ENCODE data around the gene TBC1D16. TPM values are rescaled to one million over a fixed set of nuclear protein-coding genes. Genes with fewer than 3 reads are reported as not detected.

TBC1D16 gene
- total RNA-seq, 1 experiment from 2014 or later, result 85.8 TPM

- no peaks in the 10 kb centered on the region for H3K27me3 ChIP-seq (ENCODE audit: insufficient read depth, low read length)
- no peak overlapping the region for H3K27ac ChIP-seq (ENCODE audit: insufficient read length, low read depth, low read length)
- no peak overlapping the region for H3K23ac ChIP-seq (ENCODE audit: insufficient read length, low read depth, low read length)
- H3K56ac ChIP-seq (ENCODE audit: insufficient read length, low read depth, low read length), result no peak overlapping the region
- no peak overlapping the region for H2BK12ac ChIP-seq (ENCODE audit: insufficient read length, low read depth, low read length)
- H3K79me1 ChIP-seq (ENCODE audit: insufficient read depth, low read depth, low read length, poor library complexity, severe bottlenecking), result no peaks in the 10 kb centered on the region
- H3K9ac ChIP-seq (ENCODE audit: extremely low read depth, insufficient read length, low read length), result no peak overlapping the region
- H4K20me1 ChIP-seq (ENCODE audit: control insufficient read depth, insufficient read depth, insufficient read length), result no peaks in the 10 kb centered on the region
- no peak overlapping the region for H4K91ac ChIP-seq (ENCODE audit: insufficient read length, low read depth, low read length)
- no peak overlapping the region for H2BK120ac ChIP-seq (ENCODE audit: low read depth, low read length, poor library complexity, severe bottlenecking)
- H4K8ac ChIP-seq (replicated peaks; ENCODE audit: insufficient read length, low read depth, low read length), result no peak overlapping the region
- H3K9me3 Mint-ChIP-seq, result no peaks in the 10 kb centered on the region
- no peak overlapping the region for H4K5ac ChIP-seq (ENCODE audit: insufficient read length, low read depth, low read length)
- no peak overlapping the region for H2BK5ac ChIP-seq (ENCODE audit: insufficient read length, low read length)
- H3K14ac ChIP-seq (ENCODE audit: insufficient read depth, low read length), result no peak overlapping the region
- H2BK15ac ChIP-seq (ENCODE audit: low read depth, low read length), result no peak overlapping the region
- H2AK5ac ChIP-seq (ENCODE audit: insufficient read length, low read length), result no peak overlapping the region
- no peak overlapping the region for H3K4me2 ChIP-seq (ENCODE audit: insufficient read depth, insufficient read length, low read length)
- peaks cover 28 to 37% of the 10 kb centered on the region in 2 experiments for H3K4me1 Mint-ChIP-seq
- no peak overlapping the region for H3K4ac ChIP-seq (ENCODE audit: low read depth, low read length)
- no peaks in the 10 kb centered on the region for H3K9me3 ChIP-seq (ENCODE audit: control insufficient read depth, low read depth, low read length)
- no peak overlapping the region for H3K18ac ChIP-seq (ENCODE audit: insufficient read length, low read depth, low read length)
- no peaks in the 10 kb centered on the region for H3K79me2 ChIP-seq (ENCODE audit: insufficient read depth, low read length)
- no peak overlapping the region; a peak in 1 of 5 replicates for H3K4me3 Mint-ChIP-seq
- H3K36me3 Mint-ChIP-seq (ENCODE audit: insufficient read depth in 1 of 3, low read depth in 3 of 3), result peaks cover 5 to 13% (median 10%) of the 10 kb centered on the region in 3 experiments; a peak in 6 of 7 replicates
- no peaks in the 10 kb centered on the region for H3K23me2 ChIP-seq (ENCODE audit: insufficient read length, low read depth, low read length, poor library complexity, severe bottlenecking)
- no peak overlapping the region for H2AFZ ChIP-seq (ENCODE audit: low read length)
- H3T11ph ChIP-seq (ENCODE audit: low read length), result no peak overlapping the region
- no CpG with 5 or more reads among the region's 7 CpGs for WGBS (ENCODE audit: extremely low coverage, insufficient read length, low lambda C conversion rate)
- DNase-seq, result no peak
- H2BK20ac ChIP-seq (ENCODE audit: low read depth, low read length, poor library complexity, severe bottlenecking), result no peak overlapping the region
- H3K27me3 Mint-ChIP-seq (ENCODE audit: low read depth), result no peaks in the 10 kb centered on the region; the same call in 1 of the 2 replicates
- H3K4me1 ChIP-seq (ENCODE audit: insufficient read depth, low read length), result no peaks in the 10 kb centered on the region
- TF ChIP-seq CTCF (conservative IDR thresholded peaks at IDR 0.05), result no peak
- no peak overlapping the region for H3K27ac Mint-ChIP-seq
Observed at GRCh38 chr17:79969906-79970305, 65.8 kb downstream of the TBC1D16 start.
